SKM-1 treated with dmso at 0.1 percent for 144 hours (cell line): ENCODE results near the gene ZNF530.
A peak's percentile ranks its signal among the peaks of the same experiment; 100 is the strongest.

Experiments used
- DNase-seq: peaks from one replicate; lab custom pipeline; 2025; ENCODE audit not compliant: unreplicated experiment; lab: John Stamatoyannopoulos, UW

Gene ZNF530

DNA sequence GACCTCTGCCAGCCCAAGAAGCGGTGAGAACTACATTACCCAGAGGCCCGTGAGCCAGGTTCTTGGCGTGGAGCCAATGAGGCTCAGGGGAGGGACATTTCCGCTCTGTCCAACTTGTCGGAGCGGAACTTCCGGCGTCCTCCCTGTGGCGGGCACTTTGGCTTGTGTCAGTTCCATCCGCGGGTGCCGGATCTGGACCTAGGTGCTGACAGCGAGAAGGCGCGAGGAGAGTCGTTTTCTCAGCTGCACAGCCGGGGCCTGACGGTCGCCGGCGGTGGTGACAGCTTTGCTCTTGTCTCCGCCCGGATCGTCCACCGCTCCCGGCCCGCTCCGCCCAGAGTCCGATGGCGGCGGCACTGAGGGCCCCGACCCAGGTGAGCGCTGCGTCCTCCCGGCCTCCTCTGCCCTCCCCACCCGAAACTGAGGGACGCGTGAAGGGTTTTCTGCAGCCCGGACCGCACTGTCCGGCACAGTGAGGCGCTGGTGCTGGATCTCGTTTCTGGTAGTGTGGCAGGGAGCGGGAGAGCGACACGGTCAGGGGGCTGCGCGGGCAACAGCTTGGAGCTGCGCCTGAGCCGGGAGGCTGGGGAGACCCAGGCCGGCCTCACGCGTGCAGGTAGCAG, at the start of gene ZNF530:
Gene ZNF530 (plus strand): TSS at position 125 of the 623 bp plus-strand sequence. CDS start 4,461 bp downstream, outside the sequence.
- DNase-seq, result peak; percentile 60

DNA sequence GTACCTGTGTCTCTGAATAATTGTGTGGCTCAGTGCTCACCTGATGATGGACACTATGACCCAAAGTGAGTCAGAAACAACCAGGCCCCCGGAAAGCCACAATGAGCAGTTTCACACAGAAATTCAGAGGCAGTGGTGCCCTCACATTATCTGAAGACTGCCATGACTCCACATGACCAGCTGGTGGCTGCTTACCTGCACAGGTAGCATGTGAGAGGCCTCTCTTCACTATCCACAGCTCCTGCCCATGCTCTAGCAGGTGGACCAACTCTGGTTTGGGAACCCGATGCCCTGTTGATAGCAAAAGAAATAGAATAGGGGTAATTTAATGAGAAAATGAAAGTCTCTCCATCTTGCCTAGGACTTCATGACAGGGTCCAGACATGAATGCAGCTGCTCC, 47.3 kb upstream of the ZNF530 start:
- no peak for DNase-seq

DNA sequence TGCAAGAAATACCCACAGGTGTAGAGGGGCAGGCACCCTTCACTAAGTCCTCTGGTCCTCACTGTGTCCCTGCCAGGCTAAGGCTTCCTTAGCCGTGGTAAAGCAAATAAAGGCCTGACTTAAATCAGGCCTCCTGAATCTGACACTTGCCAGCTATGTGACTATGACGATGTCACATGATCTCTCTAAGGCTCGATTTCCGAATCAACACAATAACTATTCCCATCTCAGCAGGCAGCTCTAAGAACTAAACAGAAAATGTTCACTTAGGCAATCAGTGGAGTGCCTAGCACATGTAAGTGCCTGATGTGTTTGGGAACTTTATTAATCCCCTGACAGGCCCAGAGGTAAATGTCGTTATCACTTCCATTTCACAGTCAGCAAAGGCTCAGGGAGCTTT, 42.0 kb upstream of the ZNF530 start:
- no peak for DNase-seq

GRCh38 chr19:57558525-57558924, 41.2 kb upstream of the ZNF530 start:
- DNase-seq, result no peak

DNA sequence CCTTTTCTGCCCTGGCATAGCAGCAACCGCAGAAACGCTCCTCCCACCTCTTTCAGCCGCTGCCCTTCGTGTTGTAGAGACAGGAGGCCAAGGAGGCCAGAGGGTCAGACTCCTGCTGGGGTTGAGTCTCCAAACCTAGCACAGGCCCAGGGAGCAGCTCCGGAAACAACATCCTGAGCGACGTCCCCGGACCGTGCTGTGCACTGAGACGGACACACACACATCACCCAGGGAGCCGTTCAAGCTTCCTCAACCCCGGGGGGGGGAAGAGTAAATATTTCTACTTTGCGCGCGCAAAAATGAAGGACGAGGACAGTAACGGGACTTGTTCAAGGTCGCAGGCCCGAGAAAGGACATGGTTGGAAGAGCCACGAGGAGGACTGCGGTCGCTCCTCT, 40.7 kb upstream of the ZNF530 start:
- DNase-seq, result no peak

- DNase-seq, result peak; percentile 43
These were observed 40.2 kb upstream of the ZNF530 start, which contains the start of gene ZNF550 for GRCh38 chr19:57559404-57560025. Gene ZNF550 (minus strand): TSS chr19:57559863. CDS start chr19:57559682, 181 bp downstream.

- DNase-seq, result no peak
These were observed 39.6 kb upstream of the ZNF530 start for GRCh38 chr19:57560049-57560491.

GRCh38 chr19:57563547-57563946, 36.1 kb upstream of the ZNF530 start:
- DNase-seq, result no peak

DNA sequence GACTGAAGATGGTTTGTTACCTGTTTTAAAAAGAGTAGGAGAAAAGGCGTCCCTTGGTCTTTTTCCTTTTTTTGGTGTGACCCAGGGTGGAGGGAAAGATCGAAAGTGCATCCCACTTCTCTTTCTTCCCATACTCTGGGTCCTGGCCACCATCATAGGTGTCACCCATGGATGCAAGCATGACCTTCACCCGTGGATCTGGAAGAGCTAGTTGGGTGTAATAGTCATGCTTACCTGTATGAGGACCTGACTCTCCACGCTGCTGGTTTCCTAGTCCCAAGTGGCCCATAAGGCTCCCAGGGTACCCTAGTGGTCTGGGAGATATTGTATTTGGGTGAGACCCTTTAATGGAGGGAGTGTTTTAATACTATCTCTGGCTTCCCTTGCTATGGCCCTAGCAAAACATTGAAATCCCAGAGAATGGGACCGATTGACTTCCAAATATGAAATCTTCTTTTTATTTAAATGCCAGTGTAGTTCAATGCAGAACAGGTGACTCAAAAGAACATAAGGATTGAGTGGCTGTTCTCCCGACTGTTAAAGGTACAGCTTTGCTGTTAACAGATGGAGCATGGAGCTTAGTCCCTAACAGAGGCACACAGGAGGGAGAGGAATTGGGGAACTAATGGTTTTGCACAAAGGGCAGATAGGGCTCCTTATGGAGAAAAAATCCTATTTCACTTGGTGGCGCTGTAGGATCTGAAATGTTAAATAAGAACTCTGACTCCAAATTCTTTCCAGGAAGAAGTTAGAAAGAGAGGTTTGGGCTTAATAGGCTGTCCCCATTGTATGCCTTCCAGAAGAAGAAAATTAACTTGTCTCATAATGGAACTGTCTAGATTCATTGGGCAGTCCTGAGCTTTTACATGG, 33.1 kb upstream of the ZNF530 start:
- DNase-seq, result no peak

DNA sequence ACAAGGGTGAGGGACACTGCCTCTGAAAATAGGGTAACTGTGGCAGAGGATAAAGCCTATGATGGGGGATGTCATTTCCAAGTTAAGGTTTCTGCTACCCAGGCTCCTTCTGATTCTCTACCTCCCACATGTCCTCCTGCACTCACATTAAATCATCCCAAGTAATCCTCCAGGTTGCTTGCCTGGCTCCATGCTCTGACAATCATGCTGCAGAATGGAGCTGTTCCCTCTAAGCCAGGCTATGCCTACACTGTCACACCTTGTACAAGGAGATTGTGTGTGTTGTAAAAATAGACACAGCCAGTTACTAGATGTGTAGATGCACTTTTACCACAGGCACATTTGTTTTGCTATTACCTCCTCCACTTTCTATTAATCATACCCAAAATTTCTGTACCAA, 29.0 kb upstream of the ZNF530 start:
- no peak for DNase-seq

DNA sequence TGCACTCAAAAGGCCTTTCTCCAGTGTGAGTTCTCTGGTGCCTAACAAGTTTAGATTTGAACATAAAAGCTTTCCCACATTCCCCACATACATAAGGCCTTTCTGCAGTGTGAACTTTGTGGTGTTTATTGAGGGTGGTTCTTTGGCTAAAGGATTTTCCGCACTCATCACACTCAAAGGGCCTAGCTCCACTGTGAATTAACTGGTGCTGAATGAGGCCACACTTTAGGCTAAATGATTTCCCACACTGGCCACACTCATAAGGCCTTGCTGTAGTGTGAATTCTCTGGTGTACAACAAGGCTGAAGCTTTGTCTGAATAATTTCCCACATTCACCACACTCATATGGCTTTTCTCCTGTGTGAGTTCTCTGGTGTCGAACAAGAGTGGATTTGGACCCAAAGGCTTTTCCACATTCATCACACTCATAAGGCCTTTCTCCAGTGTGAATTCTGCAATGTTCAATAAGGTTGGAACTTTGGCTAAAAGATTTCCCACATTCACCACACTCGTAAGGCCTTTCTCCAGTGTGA, 27.2 kb upstream of the ZNF530 start:
- DNase-seq, result no peak

GRCh38 chr19:57576661-57577060, 23.0 kb upstream of the ZNF530 start:
- no peak for DNase-seq

GRCh38 chr19:57578487-57579205, 21.0 kb upstream of the ZNF530 start, which contains the start of gene ZNF416:
Gene ZNF416 (minus strand): TSS chr19:57578911. CDS start chr19:57578704, 207 bp downstream.
- DNase-seq, result peak; percentile 86

- DNase-seq, result no peak
These were observed 16.6 kb upstream of the ZNF530 start for GRCh38 chr19:57583104-57583520.

DNA sequence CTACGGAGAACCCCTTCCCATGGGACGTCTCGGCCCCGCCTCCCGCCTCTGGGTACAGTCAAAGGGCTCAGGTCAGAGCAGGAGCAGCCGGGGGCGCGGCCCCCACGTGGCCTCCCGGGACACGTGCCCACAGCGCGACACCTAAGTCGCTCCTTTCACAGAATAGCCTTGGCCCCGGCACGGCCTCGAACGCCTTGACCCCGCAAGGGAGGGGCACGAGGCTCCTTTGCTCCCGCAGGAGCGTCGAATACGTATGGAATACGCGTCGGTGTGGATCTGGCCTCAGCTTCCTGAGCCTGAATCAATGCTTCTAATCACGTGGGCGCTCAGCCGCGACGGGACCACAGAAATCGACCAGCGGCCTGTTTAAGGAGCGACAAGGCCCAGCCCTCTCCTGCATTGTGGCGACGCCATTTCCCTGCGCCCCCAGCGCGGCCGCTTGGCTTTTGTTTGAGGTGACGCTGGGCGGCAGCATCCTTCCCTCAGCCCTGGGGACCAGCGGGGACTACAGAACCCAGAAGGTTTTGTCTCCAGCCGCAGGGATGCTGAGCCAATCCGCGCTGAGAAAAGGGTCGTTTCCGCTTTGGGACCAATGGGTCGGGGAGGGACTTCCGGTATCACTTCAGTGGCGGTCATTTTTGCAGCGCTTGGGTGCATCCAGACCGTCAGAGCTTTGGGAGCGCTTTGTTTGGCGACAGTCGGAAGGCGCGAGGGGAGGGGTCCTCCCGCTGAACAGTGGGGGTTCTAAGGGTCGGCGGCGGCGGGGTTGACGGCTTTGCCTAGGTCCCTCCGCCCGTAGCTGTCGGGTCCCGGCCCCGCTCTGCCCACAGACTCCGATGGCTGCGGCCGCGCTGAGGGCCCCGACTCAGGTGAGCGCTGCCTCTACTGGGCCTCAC, 15.9 kb upstream of the ZNF530 start, which contains the start of gene ZIK1:
Gene ZIK1 (plus strand): TSS at position 625 of the 896 bp plus-strand sequence. CDS start 212 bp downstream, at position 837.
- peak; percentile 40 for DNase-seq

DNA sequence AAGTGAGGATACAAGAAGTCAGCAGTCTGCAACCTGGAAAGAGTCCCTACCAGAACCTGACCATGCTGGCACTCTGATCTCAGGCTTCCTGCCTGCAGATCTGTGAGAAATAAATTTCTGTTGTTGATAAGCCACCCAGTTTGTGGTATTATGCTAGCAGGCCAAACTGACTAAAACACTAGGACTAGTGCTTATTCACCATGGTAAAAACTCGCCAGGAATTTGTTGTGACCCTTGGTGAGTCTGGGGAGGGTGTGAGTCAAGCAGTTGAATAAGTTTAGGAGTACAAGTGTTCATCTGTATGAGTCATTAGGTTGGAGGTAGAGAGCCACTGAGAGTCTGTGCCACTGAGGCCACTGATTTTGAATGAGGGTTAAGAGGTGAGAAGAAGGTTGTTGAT, 12.2 kb upstream of the ZNF530 start:
- DNase-seq, result no peak

DNA sequence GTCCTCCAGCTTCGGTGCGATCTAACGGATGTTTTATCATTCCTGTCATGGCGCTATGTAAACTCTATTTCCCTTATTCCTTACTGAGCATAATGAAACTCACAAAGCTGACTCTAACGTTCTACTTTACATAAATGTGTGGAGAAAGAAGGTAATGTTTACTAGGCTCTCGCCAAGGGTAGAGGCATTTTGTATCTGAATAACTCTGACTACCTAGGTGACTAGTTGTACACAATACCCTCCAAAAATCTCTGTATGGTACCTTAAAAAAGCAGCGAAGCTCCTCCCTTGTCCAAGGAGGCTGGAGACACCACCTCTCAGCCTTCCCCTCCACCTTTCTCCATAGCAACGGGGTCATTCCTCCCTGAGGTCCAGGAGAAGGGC, 316 bp upstream of the ZNF530 start:
- DNase-seq, result no peak

- DNase-seq, result no peak
These were observed 7.2 kb downstream of the ZNF530 start for GRCh38 chr19:57606931-57607330.

DNA sequence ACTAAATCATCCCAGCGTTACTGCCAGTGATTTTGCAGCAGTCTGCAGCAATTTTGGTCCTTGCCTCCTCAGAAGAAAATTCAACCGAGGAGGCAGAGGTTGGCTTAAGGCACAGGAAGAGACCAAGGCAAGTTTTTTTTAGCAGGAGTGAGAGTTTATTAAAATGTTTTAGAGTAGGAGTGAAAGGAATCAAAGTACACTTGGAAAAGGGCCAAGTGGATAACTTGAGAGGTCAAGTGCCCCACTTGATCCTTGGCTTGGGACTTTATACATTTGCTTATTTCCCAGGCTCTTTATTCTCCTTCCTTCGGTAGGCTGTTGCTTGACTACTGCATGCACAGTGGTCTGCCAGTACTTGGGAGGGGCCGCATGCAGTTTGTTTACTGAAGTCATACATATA, 11.4 kb downstream of the ZNF530 start:
- DNase-seq, result no peak
